GM12878 (cell line): Measurements from ENCODE around the gene OR51B6. TPM values are rescaled to one million over a fixed set of nuclear protein-coding genes. Genes with fewer than 3 reads are reported as not detected.

ENCODE experiments used
- ATAC-seq: fragments of 200-7000 bp; cut with Tn5 transposase; 3 replicates; pipeline ENCODE4 v1.9.1; 2020; ENCODE audit warnings: mild to moderate bottlenecking, moderate library complexity
- BruUV-seq: library from RNA; stranded (reverse); fragments of 400-500 nt; replicated peaks from 2 replicates; lab custom pipeline; 2021; lab: Mats Ljungman, UMichigan
- CTCF ChIA-PET: fragments of 300-600 bp; sonication (Branson Sonifier 250); formaldehyde crosslinking; extraction: SDS; loops from one replicate; lab custom pipeline; 2021; ENCODE audit warnings: inconsistent platforms; lab: Yijun Ruan, JAX
- POLR2A ChIA-PET: fragments of 350-600 bp; formaldehyde crosslinking; extraction: SDS; loops from one replicate; lab custom pipeline; 2021; ENCODE audit warnings: inconsistent platforms; lab: Charles Lee
- RAD21 ChIA-PET: fragments of 300-600 bp; sonication (Branson Sonifier 250); formaldehyde crosslinking; loops from one replicate; lab custom pipeline; 2023; ENCODE audit warnings: antibody characterized with exemption; ENCODE audit not compliant: unreplicated experiment; lab: Charles Lee
- SMC1A ChIA-PET: fragments of 300-600 bp; sonication (Branson Sonifier 250); formaldehyde crosslinking; loops from one replicate; lab custom pipeline; 2023; ENCODE audit not compliant: unreplicated experiment, uncharacterized antibody; lab: Charles Lee
- DNase-seq: peaks from one replicate; pipeline ENCODE4 v3.0.0-alpha.2; 2011; ENCODE audit warnings: low read depth, low spot score
- FAIRE-seq: peaks from 3 replicates; lab custom pipeline; 2011; peaks lifted over from hg19 to GRCh38; lab: Jason Lieb, UNC
- H2AFZ ChIP-seq: 2 replicates; pipeline ENCODE4 v1.6.0; 2011; ENCODE audit warnings: low read depth, low read length, control low read depth; ENCODE audit not compliant: control insufficient read depth
- H3K27ac ChIP-seq: 2 replicates; pipeline ENCODE4 v1.5.1; 2011; ENCODE audit warnings: control low read depth; ENCODE audit not compliant: control insufficient read depth, insufficient read depth
- H3K27me3 ChIP-seq, 2 experiments: replicated peaks in 1 of 2; 2 replicates each; pipeline versions ENCODE4 v1.6.0 to v1.6.1; 2011; ENCODE audit warnings: low read length in 1 of 2; ENCODE audit not compliant: control insufficient read depth in 2 of 2, insufficient read depth in 2 of 2
- H3K36me3 ChIP-seq, 2 experiments: 2 replicates each; pipeline ENCODE4 v1.5.1; 2011; ENCODE audit warnings: low read length in 1 of 2; ENCODE audit not compliant: control insufficient read depth in 2 of 2, insufficient read depth in 2 of 2
- H3K4me1 ChIP-seq: 2 replicates; pipeline ENCODE4 v1.6.1; 2011; ENCODE audit warnings: mild to moderate bottlenecking, low read length, moderate library complexity, mixed read lengths; ENCODE audit not compliant: control insufficient read depth, insufficient read depth
- H3K4me2 ChIP-seq: 2 replicates; pipeline ENCODE4 v1.6.0; 2011; ENCODE audit warnings: control low read depth; ENCODE audit not compliant: control insufficient read depth, insufficient read depth
- H3K4me3 ChIP-seq: fragments of 200-600 bp; sonication (generic); 2 replicates; pipeline ENCODE4 v1.5.1; 2016
- H3K79me2 ChIP-seq: 2 replicates; pipeline ENCODE4 v1.6.0; 2011; ENCODE audit warnings: low read length; ENCODE audit not compliant: control insufficient read depth, insufficient read depth
- H3K9ac ChIP-seq: 2 replicates; pipeline ENCODE4 v1.8.0; 2011; ENCODE audit warnings: low read length, control low read depth, mixed read lengths; ENCODE audit not compliant: control insufficient read depth, insufficient read depth
- H3K9me3 ChIP-seq: replicated peaks from 3 replicates; pipeline ENCODE4 v1.5.1; 2011; ENCODE audit warnings: mild to moderate bottlenecking, low read length; ENCODE audit not compliant: control insufficient read depth, insufficient read depth
- H4K20me1 ChIP-seq: 2 replicates; pipeline ENCODE4 v1.6.0; 2011; ENCODE audit not compliant: control insufficient read depth, insufficient read depth
- CHD1 ChIP-seq: IDR thresholded peaks from 2 replicates; pipeline ENCODE4 v1.6.1; 2012; ENCODE audit warnings: low read depth, low read length, improper control_type of control experiment
- FOXM1 ChIP-seq: IDR thresholded peaks from 2 replicates; pipeline ENCODE4 v1.6.1; 2012; ENCODE audit warnings: low read depth, mild to moderate bottlenecking, inconsistent platforms, low read length, moderate library complexity
- HDAC2 ChIP-seq: fragments of 200-600 bp; sonication (generic); IDR thresholded peaks from 2 replicates; pipeline ENCODE4 v1.6.1; 2017
- LARP7 ChIP-seq: fragments of 450-650 bp; IDR thresholded peaks from 2 replicates; pipeline ENCODE4 v1.6.1; 2017; ENCODE audit warnings: mild to moderate bottlenecking
- POU2F2 ChIP-seq: IDR thresholded peaks from 3 replicates; pipeline ENCODE4 v1.6.1; 2011; ENCODE audit warnings: low read depth, mild to moderate bottlenecking, low read length, borderline replicate concordance
- RB1 ChIP-seq: fragments of 450-650 bp; formaldehyde crosslinking; IDR thresholded peaks from 2 replicates; pipeline ENCODE4 v1.6.1; 2017; ENCODE audit warnings: mild to moderate bottlenecking, borderline replicate concordance
- RUNX3 ChIP-seq: IDR thresholded peaks from 2 replicates; pipeline ENCODE4 v1.6.1; 2012; ENCODE audit warnings: low read length, inconsistent platforms
- SRF ChIP-seq, 2 experiments: IDR thresholded peaks; 2 replicates each; pipeline ENCODE4 v1.6.1; 2011; ENCODE audit warnings: low read depth in 2 of 2, low read length in 2 of 2, mild to moderate bottlenecking in 1 of 2, moderate library complexity in 1 of 2
- TAF1 ChIP-seq: IDR thresholded peaks from 2 replicates; pipeline ENCODE4 v1.6.1; 2011; ENCODE audit warnings: mild to moderate bottlenecking, low read depth, low read length, borderline replicate concordance
- WRNIP1 ChIP-seq: IDR thresholded peaks from 2 replicates; pipeline ENCODE4 v1.6.1; 2011; ENCODE audit warnings: low read depth, low read length, improper control_type of control experiment, borderline replicate concordance
- WGBS: methylation state at CpG from one replicate; pipeline ENCODE4 v1.1.6; 2016; ENCODE audit warnings: low lambda C conversion rate; ENCODE audit not compliant: insufficient replicate concordance, insufficient coverage; ENCODE audit errors: missing lambda C conversion rate; 5-methylcytosine and 5-hydroxymethylcytosine counted together
- in situ Hi-C: fragments of 300-500 bp; cut with MboI; formaldehyde crosslinking; loops from 9 replicates; pipeline ENCODE4 v1.14.3; 2018; ENCODE audit warnings: mixed read lengths
- intact Hi-C: fragments of 100-400 bp; cut with micrococcal nuclease; formaldehyde crosslinking; loops from one replicate; pipeline ENCODE4 v1.14.2; 2022; ENCODE audit not compliant: unreplicated experiment
- polyA plus RNA-seq, 11 experiments: library from polyadenylated mRNA; depleted of rRNA in 4 of 11; unstranded in 6 of 11; stranded (reverse) in 5 of 11; fragments of >200 nt; fragmentation: Nextera tagmentation in 4 of 11; fragmentation: Illumina TruSeq in 1 of 11; extraction: Ambion mirVana in 4 of 11; extraction: Trizol in 1 of 11; gene quantifications; 1 replicate in 1 of 11; 2 replicates in 10 of 11; pipeline versions ENCODE4 v1.2.1 to v1.2.3, GENCODE V29; 2011 to 2016; ENCODE audit warnings: inconsistent platforms in 2 of 11, missing spikeins in 2 of 11, low read depth in 1 of 11
- total RNA-seq, 4 experiments: library from RNA; depleted of rRNA in 3 of 4; stranded (reverse); fragments of >200 nt in 3 of 4; fragmentation: Illumina TruSeq in 1 of 4; extraction: Trizol in 1 of 4; gene quantifications; 2 replicates each; pipeline versions ENCODE4 v1.2.1 to v1.2.3, GENCODE V29; 2013 to 2021
- TF ChIP-seq, protein P1 (sequence below): IDR thresholded peaks from 2 replicates; pipeline ENCODE4 v1.6.1; 2012; ENCODE audit warnings: low read depth, low read length, improper control_type of control experiment
- TF ChIP-seq, protein P2 (sequence below): fragments of 450-650 bp; IDR thresholded peaks from 2 replicates; pipeline ENCODE4 v1.6.1; 2017; ENCODE audit warnings: mild to moderate bottlenecking
- TF ChIP-seq, protein P3 (sequence below): fragments of 450-650 bp; formaldehyde crosslinking; IDR thresholded peaks from 2 replicates; pipeline ENCODE4 v1.5.0; 2022; ENCODE audit warnings: mild to moderate bottlenecking, missing genetic modification characterization

The OR51B6 gene
- total and polyA plus RNA-seq, 10 of the 15 experiments (the other 5 are each of a cell fraction or from before 2014, with no cell fraction given), result 0.17 TPM; not detected in 9

DNA sequence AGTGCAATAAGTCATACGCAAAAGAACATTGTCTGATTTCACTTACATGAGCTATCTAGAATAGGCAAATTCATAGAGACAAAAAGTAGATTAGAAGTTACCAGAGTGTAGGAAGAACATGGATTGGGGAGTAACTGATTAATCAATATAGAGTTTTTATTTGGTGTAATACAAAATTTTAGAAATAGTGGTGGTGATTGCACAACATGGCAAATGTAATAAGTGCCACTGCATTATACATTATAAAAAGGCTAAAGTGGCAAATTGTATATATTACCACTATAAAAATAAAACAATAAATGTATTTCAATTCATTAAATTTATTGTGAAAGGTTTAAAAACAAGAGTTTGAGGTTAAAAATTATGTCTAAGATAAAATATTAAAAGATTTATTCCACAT is 40.9 kb upstream of the OR51B6 start:
- ChIA-PET SMC1A (no interaction called here), RAD21 (no interaction called here)
- no peaks in the 10 kb centered on the region for H4K20me1 ChIP-seq
- H3K9me3 ChIP-seq, result no peaks in the 10 kb centered on the region
- intact Hi-C loops, result no loop called here
- 80% methylated on average over 1 of the region's 1 CpG for WGBS
- no peaks in the 10 kb centered on the region for H3K79me2 ChIP-seq
- H3K4me1 ChIP-seq, result no peaks in the 10 kb centered on the region
- no TSS peak for BruUV-seq
- no peaks in the 10 kb centered on the region; a peak in 1 of 4 replicates for H3K27me3 ChIP-seq
- H3K27ac ChIP-seq, result no peak overlapping the region
- no peak overlapping the region for H3K4me2 ChIP-seq
- TF ChIP-seq TAF1, result no peak
- TF ChIP-seq WRNIP1, result no peak
- TF ChIP-seq FOXM1, result no peak
- no peak for TF ChIP-seq RUNX3
- TF ChIP-seq, protein P1, sequence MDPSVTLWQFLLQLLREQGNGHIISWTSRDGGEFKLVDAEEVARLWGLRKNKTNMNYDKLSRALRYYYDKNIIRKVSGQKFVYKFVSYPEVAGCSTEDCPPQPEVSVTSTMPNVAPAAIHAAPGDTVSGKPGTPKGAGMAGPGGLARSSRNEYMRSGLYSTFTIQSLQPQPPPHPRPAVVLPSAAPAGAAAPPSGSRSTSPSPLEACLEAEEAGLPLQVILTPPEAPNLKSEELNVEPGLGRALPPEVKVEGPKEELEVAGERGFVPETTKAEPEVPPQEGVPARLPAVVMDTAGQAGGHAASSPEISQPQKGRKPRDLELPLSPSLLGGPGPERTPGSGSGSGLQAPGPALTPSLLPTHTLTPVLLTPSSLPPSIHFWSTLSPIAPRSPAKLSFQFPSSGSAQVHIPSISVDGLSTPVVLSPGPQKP, result no peak
- TF ChIP-seq CHD1, result no peak
- TF ChIP-seq, protein P2, sequence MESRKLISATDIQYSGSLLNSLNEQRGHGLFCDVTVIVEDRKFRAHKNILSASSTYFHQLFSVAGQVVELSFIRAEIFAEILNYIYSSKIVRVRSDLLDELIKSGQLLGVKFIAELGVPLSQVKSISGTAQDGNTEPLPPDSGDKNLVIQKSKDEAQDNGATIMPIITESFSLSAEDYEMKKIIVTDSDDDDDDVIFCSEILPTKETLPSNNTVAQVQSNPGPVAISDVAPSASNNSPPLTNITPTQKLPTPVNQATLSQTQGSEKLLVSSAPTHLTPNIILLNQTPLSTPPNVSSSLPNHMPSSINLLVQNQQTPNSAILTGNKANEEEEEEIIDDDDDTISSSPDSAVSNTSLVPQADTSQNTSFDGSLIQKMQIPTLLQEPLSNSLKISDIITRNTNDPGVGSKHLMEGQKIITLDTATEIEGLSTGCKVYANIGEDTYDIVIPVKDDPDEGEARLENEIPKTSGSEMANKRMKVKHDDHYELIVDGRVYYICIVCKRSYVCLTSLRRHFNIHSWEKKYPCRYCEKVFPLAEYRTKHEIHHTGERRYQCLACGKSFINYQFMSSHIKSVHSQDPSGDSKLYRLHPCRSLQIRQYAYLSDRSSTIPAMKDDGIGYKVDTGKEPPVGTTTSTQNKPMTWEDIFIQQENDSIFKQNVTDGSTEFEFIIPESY, result no peak
- TF ChIP-seq SRF (IDR thresholded peaks at IDR 0.05; ENCODE audit: low read depth in 2 of 2, low read length in 2 of 2), result no peak
- TF ChIP-seq POU2F2, result no peak
- TF ChIP-seq RB1, result no peak
- TF ChIP-seq LARP7, result no peak
- TF ChIP-seq, protein P3, sequence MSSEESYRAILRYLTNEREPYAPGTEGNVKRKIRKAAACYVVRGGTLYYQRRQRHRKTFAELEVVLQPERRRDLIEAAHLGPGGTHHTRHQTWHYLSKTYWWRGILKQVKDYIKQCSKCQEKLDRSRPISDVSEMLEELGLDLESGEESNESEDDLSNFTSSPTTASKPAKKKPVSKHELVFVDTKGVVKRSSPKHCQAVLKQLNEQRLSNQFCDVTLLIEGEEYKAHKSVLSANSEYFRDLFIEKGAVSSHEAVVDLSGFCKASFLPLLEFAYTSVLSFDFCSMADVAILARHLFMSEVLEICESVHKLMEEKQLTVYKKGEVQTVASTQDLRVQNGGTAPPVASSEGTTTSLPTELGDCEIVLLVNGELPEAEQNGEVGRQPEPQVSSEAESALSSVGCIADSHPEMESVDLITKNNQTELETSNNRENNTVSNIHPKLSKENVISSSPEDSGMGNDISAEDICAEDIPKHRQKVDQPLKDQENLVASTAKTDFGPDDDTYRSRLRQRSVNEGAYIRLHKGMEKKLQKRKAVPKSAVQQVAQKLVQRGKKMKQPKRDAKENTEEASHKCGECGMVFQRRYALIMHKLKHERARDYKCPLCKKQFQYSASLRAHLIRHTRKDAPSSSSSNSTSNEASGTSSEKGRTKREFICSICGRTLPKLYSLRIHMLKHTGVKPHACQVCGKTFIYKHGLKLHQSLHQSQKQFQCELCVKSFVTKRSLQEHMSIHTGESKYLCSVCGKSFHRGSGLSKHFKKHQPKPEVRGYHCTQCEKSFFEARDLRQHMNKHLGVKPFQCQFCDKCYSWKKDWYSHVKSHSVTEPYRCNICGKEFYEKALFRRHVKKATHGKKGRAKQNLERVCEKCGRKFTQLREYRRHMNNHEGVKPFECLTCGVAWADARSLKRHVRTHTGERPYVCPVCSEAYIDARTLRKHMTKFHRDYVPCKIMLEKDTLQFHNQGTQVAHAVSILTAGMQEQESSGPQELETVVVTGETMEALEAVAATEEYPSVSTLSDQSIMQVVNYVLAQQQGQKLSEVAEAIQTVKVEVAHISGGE, result no peak
- no peak for TF ChIP-seq HDAC2
- TF ChIP-seq, all 136 proteins: peak for 0
- H2AFZ ChIP-seq, result no peak overlapping the region
- in situ Hi-C loops, result no loop called here
- ChIA-PET CTCF (no interaction called here), POLR2A (no interaction called here)
- no peak overlapping the region for H3K4me3 ChIP-seq
- no peak for ATAC-seq
- no peak for DNase-seq
- no peak overlapping the region for H3K9ac ChIP-seq
- no peak for FAIRE-seq
- no peaks in the 10 kb centered on the region for H3K36me3 ChIP-seq
